Stimulated activated CD4-positive, alpha-beta T cell treated with anti-CD3 and anti-CD28 coated beads, Interleukin-2, amount 100 ng/mL, for 4 hours (primary cell): ENCODE results near the gene CDH4.

Source experiments
- DNase-seq: peaks from one replicate; pipeline ENCODE4 v3.0.0-alpha.2; 2020; ENCODE audit warnings: low read depth

CDH4 gene

GRCh38 chr20:61537239-61538182 is 285.4 kb downstream of the CDH4 start:
- no peak for DNase-seq

DNA sequence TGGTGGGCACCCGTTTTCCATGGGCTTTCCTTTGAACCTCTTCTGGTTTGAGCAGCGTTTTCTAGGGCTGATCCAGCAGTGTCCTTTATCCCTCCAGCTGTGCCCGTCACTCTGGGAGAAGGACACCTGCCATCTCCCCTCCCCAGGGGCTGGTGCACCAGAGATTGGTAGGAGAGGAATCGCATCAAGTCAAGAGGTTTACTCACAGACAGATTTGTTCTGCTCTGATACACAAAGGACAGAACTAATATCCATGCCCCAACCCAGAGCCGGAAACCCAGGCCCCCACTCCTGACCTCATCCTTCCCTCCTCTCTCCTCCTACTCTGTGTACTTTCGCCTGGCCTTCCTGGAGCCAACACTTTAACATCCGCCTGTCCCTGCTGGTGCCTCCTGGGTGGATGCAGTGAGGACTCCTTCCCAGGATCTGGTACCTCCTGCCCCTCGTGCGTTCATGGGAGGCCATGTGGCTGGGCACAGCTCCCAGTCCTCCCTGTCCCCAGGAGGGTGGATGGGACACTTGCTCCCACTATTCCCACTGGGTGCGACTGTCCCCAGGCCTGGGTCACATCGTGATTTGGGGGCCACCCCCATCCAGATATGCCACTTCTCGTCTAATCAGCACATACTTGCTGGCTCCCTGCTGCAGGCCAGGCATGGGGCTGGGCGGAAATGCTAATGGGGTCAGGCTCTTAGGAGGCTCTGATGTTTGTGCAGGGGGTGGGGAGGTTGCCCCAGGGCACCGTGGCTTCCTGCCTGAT is 286.3 kb downstream of the CDH4 start:
- no peak for DNase-seq

DNA sequence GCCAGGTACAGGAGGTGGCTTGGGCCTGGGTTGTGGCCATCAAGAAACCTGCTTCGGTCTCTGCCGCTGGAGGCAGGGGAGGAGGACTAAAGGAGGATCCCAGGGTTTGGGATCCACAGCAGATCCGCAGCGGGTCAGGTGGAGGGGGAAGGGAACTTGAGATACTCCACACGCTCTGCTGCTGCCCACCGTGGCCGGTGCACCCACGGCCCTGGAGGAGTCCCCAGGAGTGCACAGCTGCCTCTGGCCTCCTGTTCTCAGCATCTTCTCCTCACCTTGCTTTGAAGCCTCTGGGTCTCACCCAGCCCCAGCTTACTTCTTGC is 286.8 kb downstream of the CDH4 start:
- no peak for DNase-seq

DNA sequence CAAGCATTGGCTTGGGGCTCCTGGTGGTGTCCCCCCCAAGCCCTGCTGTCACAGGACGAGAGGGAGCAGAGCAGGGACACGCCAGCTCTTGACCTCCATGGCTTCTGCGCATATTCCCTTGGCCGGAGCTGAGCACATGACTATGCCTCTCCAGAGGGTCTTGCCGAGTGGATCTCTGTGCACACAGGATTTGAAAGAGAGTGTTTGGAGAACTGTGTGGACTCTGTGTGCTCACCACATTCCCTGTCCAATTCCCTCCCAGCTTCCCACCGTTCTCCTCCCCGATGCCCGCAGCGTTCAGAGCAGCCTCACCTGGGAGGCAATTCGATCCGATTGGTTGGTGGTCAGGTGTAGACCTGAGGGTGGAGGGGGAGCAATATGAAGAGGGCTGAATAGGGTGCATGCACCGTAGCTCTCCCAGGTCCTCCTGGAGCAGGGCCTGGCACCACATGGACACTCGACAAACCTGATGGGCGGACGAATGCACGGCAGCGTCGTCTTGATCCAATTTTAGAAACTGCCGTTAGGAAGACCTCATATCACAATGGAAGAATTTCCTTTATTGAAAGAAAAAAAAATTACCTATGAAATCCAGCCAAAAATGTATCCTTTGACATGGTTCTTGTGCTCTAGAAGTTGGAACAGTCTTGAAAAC is 287.8 kb downstream of the CDH4 start:
- no peak for DNase-seq

GRCh38 chr20:61541537-61541936 is 289.5 kb downstream of the CDH4 start:
- DNase-seq = no peak

GRCh38 chr20:61543086-61543485 is 291.0 kb downstream of the CDH4 start:
- no peak for DNase-seq

DNA sequence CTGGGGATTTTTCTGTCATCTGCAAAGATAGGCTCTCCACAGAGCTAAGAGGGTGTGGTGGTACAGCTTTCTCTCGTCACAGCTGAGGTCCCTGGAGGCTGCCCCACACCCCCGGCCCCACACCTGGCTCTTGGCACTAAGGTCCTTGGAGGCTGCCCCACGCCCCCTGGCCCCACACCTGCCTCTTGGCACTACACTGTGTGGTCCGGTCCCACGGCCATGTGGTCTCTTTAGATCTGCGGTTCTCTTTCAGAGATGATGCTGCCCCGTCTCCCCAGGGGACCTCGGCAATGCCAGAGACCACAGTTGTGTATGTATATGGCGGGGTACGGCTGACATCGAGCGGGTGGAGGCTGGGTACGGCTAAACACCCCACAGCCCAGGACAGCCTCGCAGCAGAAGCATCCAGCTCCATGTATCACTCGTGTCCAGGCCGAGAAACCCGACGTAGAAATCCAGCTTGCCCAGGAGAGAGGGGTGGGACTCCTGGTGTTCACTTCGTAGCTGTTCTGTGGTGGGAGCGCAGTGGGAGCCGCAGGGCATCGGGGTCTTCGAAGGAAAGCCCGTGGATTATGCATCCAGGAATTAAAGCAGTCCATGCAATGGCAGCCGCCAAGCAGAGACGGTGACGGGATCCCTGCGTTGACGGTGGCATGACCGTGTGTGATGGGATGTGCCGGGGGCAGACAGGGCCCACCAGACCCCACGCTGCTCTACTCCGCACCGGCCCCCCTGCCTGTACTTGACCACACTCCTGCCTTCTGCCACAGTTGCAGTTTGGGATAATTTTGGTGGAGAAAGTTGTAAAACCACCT is 292.1 kb downstream of the CDH4 start:
- no peak for DNase-seq

- DNase-seq = no peak
Observed at GRCh38 chr20:61544910-61545889, 293.1 kb downstream of the CDH4 start.

DNA sequence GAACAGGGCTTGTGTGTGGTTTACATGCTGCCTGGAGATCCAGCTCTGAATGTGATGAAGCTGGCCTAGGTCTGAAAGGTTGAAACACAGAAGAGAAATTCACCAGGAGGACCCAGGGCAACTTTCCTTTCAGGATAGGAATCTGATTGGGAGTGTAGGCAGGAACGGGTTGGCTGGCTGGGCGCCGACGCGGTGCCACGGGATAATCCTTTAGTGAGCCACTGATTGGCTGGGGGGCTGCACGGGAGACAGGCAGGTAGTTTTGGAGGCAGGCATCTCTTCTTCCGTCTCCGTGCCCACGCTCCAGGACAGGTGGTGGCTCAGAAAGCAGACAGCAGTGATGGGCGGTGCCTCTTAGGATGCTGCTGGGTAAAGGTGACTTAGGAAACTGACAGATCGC is 294.6 kb downstream of the CDH4 start:
- no peak for DNase-seq

DNA sequence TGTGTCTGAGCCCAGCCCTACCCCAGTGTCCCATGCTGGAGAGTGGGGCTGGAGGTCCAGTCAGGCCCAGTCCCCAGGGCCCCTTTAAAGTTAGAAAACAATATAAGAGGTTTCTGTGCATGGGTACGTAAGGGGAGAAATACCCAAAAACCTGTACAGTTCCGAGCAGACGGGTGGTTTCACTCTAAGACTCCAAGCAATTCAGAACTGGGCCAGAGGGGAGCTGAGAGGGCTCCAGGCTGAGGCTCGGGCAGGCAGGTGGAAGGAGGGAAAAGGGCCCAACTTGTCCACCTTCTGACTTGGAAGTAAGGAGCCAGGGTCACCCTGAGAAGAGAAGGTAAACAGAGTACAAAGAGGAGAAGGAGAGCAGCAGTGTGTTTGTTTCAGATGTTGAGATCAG is 296.0 kb downstream of the CDH4 start:
- no peak for DNase-seq

DNA sequence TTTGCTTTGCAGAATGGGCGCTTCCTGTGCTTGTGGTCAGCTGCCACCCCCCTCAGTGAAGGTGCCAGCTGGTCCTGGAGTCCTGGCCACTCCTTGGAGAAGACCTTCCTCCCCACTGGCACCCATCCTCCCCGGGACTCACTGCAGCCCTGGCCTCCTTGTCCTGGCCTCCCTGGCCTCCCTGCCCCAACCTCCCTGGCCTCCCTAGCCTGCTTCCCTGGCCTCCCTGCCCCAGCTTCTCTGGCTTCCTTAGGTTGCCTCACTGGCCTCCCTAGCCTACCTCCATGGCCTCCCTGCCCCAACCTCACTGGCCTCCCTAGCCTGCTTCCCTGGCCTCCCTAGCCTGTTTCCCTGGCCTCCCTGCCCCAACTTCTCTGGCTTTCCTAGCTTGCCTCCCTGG is 297.8 kb downstream of the CDH4 start:
- DNase-seq = no peak

- no peak for DNase-seq
Observed at GRCh38 chr20:61551401-61551800, 299.3 kb downstream of the CDH4 start.

GRCh38 chr20:61554617-61555016 is 302.6 kb downstream of the CDH4 start:
- DNase-seq = no peak

- DNase-seq = no peak
Observed at GRCh38 chr20:61555566-61555965, 303.5 kb downstream of the CDH4 start.

DNA sequence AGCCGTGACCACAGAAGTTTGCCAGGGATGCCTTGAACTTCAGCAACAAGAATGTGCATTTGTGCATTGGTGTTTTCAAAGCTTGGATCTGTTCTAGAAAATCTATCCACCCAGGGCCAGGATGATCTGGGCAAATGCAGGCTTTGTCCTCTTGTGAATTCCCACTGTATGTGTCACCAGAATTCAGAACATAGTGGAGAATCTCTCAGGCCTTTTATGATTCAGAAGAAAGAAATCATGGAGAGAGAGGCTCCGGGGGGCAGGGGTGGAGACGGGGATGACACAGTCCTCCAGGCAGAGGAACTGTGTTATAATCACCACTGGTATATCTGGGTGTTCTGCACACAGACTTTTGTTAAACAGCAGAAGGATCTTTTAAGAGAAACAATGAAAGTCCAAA is 304.1 kb downstream of the CDH4 start:
- DNase-seq = no peak

DNA sequence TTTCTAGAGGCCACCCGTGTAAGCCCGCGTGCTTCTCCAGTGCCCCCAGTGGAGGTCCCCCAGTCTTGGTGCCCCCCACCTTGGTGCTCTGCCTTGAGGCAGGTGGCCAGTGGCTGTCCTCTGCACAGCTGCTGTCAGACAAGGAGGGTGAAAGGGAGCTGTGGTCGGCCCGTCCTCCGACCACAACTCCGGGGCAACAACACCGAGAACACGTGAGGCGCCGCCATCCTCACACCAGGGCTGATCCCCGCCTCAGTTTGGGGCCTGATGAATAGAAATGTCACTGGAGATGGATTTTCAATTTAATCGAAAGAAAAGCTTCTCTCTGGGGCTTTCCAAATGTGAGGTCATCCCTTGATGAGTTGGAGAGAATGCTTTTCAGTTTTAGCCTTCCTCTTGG is 304.6 kb downstream of the CDH4 start:
- no peak for DNase-seq

DNA sequence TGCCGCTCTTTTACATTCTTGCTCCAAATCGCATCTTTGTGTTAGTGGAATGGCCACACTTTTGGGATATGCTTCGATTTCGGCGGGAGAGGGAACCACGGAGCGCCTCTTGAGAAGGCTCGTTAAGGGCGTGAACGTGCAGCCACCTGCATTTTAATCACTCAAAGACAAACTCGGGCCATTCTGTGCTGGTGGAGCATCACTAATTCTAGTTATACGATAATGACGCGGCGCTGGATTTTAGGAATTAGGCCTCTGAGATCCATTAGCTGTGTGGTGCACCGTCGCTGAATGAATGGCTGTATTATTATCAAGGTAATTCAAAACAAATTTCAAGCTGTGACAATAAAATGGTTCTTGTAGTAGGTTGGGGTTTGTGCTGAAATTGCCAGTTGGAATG is 305.6 kb downstream of the CDH4 start:
- no peak for DNase-seq

- no peak for DNase-seq
Observed at GRCh38 chr20:61558726-61559125, 306.7 kb downstream of the CDH4 start.

- DNase-seq = no peak
Observed at GRCh38 chr20:61559706-61560315, 307.8 kb downstream of the CDH4 start.

DNA sequence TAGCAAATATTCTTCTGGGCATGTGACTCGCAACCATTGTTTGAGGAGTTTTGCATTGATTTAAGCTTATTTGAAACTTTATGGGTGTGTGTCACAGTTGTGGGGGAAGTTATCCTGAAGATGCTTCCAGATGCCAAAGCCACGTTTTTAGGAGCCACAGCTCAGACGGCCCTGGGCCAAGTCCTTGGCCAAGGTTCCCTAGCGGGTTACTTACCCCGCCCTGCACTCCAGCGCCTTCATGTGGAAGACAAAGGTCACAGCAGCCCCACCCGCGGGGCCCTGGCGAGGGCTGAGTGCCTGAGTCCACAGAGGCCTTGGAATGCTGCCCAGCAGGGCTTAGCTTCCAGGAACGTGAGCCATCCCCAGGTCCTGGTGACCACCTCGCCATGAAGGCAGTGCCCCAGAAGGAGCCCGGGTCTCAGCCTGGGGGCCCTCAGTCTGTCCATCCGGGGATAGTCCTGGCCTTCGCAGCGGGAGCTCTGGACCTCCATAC is 308.3 kb downstream of the CDH4 start:
- no peak for DNase-seq
